Erythroblast (primary cell): Measurements from ENCODE around the gene RHEB.

ENCODE experiments used
- GATA1 ChIP-seq: IDR thresholded peaks from 2 replicates; pipeline ENCODE4 v1.6.1; 2011; ENCODE audit warnings: low read depth, mild to moderate bottlenecking, control low read depth, low read length, moderate library complexity
- POLR2A ChIP-seq: IDR thresholded peaks from 2 replicates; pipeline ENCODE4 v1.6.1; 2011; ENCODE audit warnings: mild to moderate bottlenecking, low read length

- no peak for TF ChIP-seq POLR2A
- TF ChIP-seq GATA1, result no peak
These were observed 45.8 kb upstream of the RHEB start for GRCh38 chr7:151565541-151565940.
